Gastroesophageal sphincter (tissue), 3 donors: ENCODE results near the gene C4orf17.

Experiments used
- EP300 ChIP-seq: sonication (generic); formaldehyde crosslinking; IDR thresholded peaks from one replicate; pipeline ENCODE4 v1.6.1; 2017; ENCODE audit warnings: antibody characterized with exemption, mild to moderate bottlenecking
- POLR2A ChIP-seq, 2 donors: fragments of 450-650 bp; IDR thresholded peaks; one replicate each; pipeline ENCODE4 v1.6.1; 2017; ENCODE audit warnings: antibody characterized with exemption in 2 of 2, mild to moderate bottlenecking in 2 of 2, moderate library complexity in 1 of 2
- POLR2AphosphoS5 ChIP-seq: sonication (generic); formaldehyde crosslinking; IDR thresholded peaks from one replicate; pipeline ENCODE4 v1.6.1; 2017; ENCODE audit warnings: antibody characterized with exemption
- TF ChIP-seq, protein P1 (sequence below), 4 experiments: fragments of 200-600 bp in 2 of 4; fragments of 450-650 bp in 2 of 4; sonication (generic) in 1 of 4; IDR thresholded peaks; one replicate each; pipeline ENCODE4 v1.5.1; 2017 to 2019; ENCODE audit warnings: antibody characterized with exemption in 4 of 4, mild to moderate bottlenecking in 2 of 4, moderate library complexity in 2 of 4

DNA sequence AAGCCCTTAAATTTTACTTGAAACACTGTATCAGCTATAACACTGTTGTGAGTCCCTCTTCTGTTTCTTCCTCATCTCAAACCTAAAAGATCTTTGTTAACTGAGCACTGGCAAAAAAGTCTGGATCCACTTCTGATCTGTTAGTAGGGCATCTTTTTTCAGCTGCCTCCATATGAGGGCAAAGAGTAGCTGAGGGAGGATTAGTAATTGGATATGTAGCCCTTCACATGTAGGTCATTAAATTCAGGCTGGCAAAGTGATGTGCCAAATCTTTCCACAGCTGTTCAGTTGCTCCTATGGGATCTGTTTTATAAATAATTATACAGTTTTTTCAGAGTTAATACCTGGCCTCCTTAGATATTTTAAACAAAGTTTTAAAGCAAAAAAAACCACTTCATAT lies 54.1 kb downstream of the C4orf17 start:
- TF ChIP-seq, protein P1, sequence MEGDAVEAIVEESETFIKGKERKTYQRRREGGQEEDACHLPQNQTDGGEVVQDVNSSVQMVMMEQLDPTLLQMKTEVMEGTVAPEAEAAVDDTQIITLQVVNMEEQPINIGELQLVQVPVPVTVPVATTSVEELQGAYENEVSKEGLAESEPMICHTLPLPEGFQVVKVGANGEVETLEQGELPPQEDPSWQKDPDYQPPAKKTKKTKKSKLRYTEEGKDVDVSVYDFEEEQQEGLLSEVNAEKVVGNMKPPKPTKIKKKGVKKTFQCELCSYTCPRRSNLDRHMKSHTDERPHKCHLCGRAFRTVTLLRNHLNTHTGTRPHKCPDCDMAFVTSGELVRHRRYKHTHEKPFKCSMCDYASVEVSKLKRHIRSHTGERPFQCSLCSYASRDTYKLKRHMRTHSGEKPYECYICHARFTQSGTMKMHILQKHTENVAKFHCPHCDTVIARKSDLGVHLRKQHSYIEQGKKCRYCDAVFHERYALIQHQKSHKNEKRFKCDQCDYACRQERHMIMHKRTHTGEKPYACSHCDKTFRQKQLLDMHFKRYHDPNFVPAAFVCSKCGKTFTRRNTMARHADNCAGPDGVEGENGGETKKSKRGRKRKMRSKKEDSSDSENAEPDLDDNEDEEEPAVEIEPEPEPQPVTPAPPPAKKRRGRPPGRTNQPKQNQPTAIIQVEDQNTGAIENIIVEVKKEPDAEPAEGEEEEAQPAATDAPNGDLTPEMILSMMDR (IDR thresholded peaks at IDR 0.05) = no peak
- TF ChIP-seq POLR2A (IDR thresholded peaks at IDR 0.05) (no peak), POLR2AphosphoS5 (no peak), EP300 (no peak)
